Activated CD8-positive, alpha-beta memory T cell treated with anti-CD3 and anti-CD28 coated beads, Interleukin-2, amount 10 ng/mL, durations not matched to agents 7 days and 5 days (primary cell): ENCODE measurements around the gene ANO8. TPM values are rescaled to one million over a fixed set of nuclear protein-coding genes. Genes with fewer than 3 reads are reported as not detected.
A peak's percentile ranks its signal among the peaks of the same experiment; 100 is the strongest.

Experiments used
- ATAC-seq: fragments of 150-1000 bp; cut with Tn5 transposase; one replicate; pipeline ENCODE4 v1.10.0; 2021; ENCODE audit warnings: moderate library complexity
- CTCF ChIA-PET: fragments of 350-600 bp; sonication (Branson Sonifier 250); formaldehyde crosslinking; loops from one replicate; lab custom pipeline; 2021; ENCODE audit warnings: antibody characterized with exemption; lab: Charles Lee
- DNase-seq: peaks from one replicate; pipeline ENCODE4 v3.0.0-alpha.2; 2020
- H3K27ac Mint-ChIP-seq: one replicate; pipeline ENCODE4 v1.8.0; 2021; ENCODE audit warnings: mild to moderate bottlenecking, mixed read lengths
- H3K27me3 Mint-ChIP-seq: one replicate; pipeline ENCODE4 v1.8.0; 2021; ENCODE audit warnings: mixed read lengths
- H3K36me3 Mint-ChIP-seq: one replicate; pipeline ENCODE4 v1.8.0; 2021; ENCODE audit warnings: mild to moderate bottlenecking, mixed read lengths
- H3K4me1 Mint-ChIP-seq: one replicate; pipeline ENCODE4 v1.8.0; 2021; ENCODE audit warnings: mixed read lengths
- H3K4me3 Mint-ChIP-seq: one replicate; pipeline ENCODE4 v1.8.0; 2021; ENCODE audit warnings: mild to moderate bottlenecking, moderate library complexity, mixed read lengths
- H3K9me3 Mint-ChIP-seq: one replicate; pipeline ENCODE4 v1.8.0; 2022; ENCODE audit warnings: low read depth, mixed read lengths
- total RNA-seq, 2 experiments: library from RNA; stranded (reverse); gene quantifications; one replicate each; pipeline ENCODE4 v1.2.3, GENCODE V29; 2021

ANO8 gene
- total RNA-seq, 2 experiments from 2014 or later: 11.0 to 18.7 TPM

GRCh38 chr19:17323300-17323963 is 11.2 kb downstream of the ANO8 start:
- H3K4me3 Mint-ChIP-seq: no peak overlapping the region
- H3K27ac Mint-ChIP-seq: no peak overlapping the region
- no peaks in the 10 kb centered on the region for H3K9me3 Mint-ChIP-seq
- H3K27me3 Mint-ChIP-seq: peaks cover 5% of the 10 kb centered on the region
- DNase-seq: no peak
- H3K36me3 Mint-ChIP-seq: peaks cover 10% of the 10 kb centered on the region
- no peaks in the 10 kb centered on the region for H3K4me1 Mint-ChIP-seq
- ATAC-seq: no peak
- CTCF ChIA-PET: interaction anchor here (0.7 kb wide), 1 partner anchor 66 kb away, joined by 3 read pairs; no protein-coding TSS in a partner anchor

GRCh38 chr19:17322854-17323253 is 11.8 kb downstream of the ANO8 start:
- Mint-ChIP-seq H3K4me3 (no peak overlapping the region), H3K27me3 (peaks cover 4% of the 10 kb centered on the region), H3K4me1 (no peaks in the 10 kb centered on the region), H3K9me3 (no peaks in the 10 kb centered on the region), H3K27ac (no peak overlapping the region), H3K36me3 (peaks cover 10% of the 10 kb centered on the region)
- ATAC-seq (no peak), DNase-seq (no peak)
- CTCF ChIA-PET: no interaction called here

DNA sequence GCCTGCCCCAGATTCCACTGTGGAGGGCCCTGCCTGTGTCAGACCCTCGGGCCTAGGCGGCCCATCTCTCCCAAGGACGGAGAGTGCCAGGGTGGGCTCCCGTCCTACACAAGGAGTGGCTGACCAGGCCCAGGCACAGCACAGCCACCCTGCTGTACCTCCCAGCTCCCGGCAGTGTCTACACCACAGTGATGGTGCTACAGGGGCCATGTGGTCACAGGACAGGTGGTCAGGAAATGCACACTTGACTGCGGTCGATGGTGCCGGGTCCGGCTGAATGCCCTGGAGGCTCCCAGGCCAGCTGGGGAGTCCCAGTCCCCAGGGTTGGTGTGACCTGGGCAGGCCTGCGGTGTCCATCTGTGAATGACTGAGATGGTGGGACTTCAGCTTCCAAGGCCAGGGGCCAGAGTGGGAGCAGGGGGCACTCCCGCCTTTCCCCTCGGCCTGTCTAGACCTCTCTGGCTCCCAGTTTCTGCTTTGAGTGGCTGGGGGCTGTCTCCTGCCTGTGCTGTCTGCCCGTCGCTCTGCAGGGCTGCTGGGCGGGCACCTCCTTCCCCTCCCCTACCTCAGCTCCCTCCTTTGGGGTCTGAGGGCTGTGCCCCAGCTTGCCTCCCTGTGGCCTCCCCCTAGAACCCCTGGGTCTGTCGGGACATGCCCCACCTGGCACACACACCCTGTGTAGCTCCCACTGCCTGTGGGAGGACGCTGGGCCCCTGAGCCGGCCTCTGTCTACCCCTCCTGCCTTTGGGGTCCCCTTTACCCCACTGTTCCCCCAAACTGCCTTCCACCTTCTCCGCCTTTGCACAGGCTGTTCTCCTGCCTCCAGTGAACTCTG is 12.8 kb downstream of the ANO8 start:
- Mint-ChIP-seq H3K27me3 (no peaks in the 10 kb centered on the region), H3K4me1 (no peaks in the 10 kb centered on the region), H3K27ac (no peak overlapping the region), H3K36me3 (peaks cover 10% of the 10 kb centered on the region), H3K9me3 (no peaks in the 10 kb centered on the region), H3K4me3 (no peak overlapping the region)
- ATAC-seq (no peak), DNase-seq (no peak)
- CTCF ChIA-PET: interaction anchor here (0.6 to 1.4 kb wide), 2 partner anchors 15 to 17 kb away, joined by 3 to 4 read pairs; no protein-coding TSS in a partner anchor

GRCh38 chr19:17320435-17320834 is 14.2 kb downstream of the ANO8 start:
- no peak for ATAC-seq
- CTCF ChIA-PET: no interaction called here
- no peaks in the 10 kb centered on the region for H3K27me3 Mint-ChIP-seq
- no peak for DNase-seq
- H3K27ac Mint-ChIP-seq: no peak overlapping the region
- peaks cover 17% of the 10 kb centered on the region for H3K36me3 Mint-ChIP-seq
- H3K4me3 Mint-ChIP-seq: no peak overlapping the region
- H3K4me1 Mint-ChIP-seq: peaks cover 5% of the 10 kb centered on the region
- H3K9me3 Mint-ChIP-seq: no peaks in the 10 kb centered on the region

DNA sequence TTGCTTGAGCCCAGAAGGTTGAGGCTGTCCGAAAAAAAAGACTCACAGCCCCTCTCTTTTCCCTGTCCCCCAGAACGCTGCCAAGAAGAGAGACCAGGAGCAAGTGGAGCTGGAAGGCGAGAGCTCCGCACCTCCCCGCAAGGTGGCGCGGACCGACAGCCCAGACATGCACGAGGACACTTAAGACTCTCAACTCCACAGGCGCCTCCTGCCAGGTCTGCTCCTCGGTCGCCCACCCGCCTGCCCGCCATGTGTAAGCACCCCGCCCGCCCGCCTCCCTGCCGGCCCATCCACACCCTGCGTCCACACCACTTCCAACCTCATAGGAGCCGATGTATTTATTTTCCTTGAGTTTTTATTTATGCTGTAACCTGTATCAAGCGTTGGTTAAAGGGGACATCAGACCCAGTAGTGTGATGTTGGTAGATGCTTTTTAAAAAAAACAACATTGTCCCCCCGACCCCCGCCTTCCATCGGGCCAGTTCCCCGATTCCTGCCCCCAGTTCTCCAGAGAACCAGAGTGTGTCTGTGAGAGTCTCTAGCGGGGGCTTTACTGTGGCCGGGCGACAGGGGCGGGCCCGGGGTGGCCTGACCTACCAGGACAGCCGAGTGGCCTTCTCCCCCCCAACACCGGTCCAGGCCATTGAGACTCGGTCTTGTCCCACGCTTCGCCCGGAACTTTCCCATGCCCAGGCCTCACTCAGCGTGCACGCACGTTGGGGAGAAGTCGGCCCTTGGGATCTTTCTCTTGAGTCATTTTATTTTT is 15.0 kb downstream of the ANO8 start:
- H3K4me1 Mint-ChIP-seq: peaks cover 5% of the 10 kb centered on the region
- H3K36me3 Mint-ChIP-seq: peaks cover 17% of the 10 kb centered on the region
- H3K4me3 Mint-ChIP-seq: no peak overlapping the region
- ATAC-seq (no peak), DNase-seq (no peak)
- CTCF ChIA-PET: interaction anchor here (0.6 kb wide), 1 partner anchor 69 kb away, joined by 3 read pairs; no protein-coding TSS in a partner anchor
- H3K27ac Mint-ChIP-seq: no peak overlapping the region
- H3K27me3 Mint-ChIP-seq: no peaks in the 10 kb centered on the region
- H3K9me3 Mint-ChIP-seq: no peaks in the 10 kb centered on the region

GRCh38 chr19:17318966-17319365 is 15.7 kb downstream of the ANO8 start:
- Mint-ChIP-seq H3K9me3 (no peaks in the 10 kb centered on the region), H3K4me1 (peaks cover 5% of the 10 kb centered on the region), H3K27ac (no peak overlapping the region), H3K36me3 (peaks cover 20% of the 10 kb centered on the region), H3K4me3 (no peak overlapping the region), H3K27me3 (no peaks in the 10 kb centered on the region)
- DNase-seq: no peak
- ATAC-seq: no peak
- CTCF ChIA-PET: interaction anchor here (0.6 kb wide), 1 partner anchor 69 kb away, joined by 3 read pairs; no protein-coding TSS in a partner anchor

DNA sequence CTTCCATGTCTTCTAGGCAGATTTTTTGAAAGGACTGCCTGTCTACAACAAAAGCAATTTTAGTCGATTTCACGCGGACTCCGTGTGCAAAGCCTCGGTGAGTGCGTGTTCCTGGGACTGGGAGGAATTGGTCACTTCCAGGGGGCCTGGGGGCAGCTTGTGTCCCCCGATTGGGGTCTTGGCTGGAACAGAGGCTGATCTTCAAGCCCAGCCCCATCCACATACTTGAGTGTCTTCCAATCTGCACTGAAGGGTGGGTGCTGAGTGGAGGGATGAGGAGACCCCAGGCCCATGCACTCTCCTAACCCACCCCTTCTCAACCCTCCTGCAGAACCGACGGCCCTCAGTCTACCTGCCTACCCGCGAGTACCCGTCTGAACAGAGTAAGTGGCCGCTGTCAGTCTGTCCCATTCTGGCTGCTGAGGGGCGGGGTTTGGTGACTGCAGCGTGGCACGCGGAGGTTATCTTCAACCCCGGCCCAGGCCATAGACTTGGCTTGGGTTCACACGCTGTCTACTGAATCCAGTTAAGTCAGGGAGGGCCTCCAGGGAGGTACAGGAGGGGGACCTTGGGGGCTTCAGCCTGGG is 20.6 kb downstream of the ANO8 start:
- no peak for DNase-seq
- CTCF ChIA-PET: no interaction called here
- Mint-ChIP-seq H3K27me3 (no peaks in the 10 kb centered on the region), H3K4me1 (peaks cover 23% of the 10 kb centered on the region), H3K27ac (no peak overlapping the region), H3K36me3 (peaks cover 16% of the 10 kb centered on the region), H3K4me3 (no peak overlapping the region), H3K9me3 (no peaks in the 10 kb centered on the region)
- no peak for ATAC-seq

DNA sequence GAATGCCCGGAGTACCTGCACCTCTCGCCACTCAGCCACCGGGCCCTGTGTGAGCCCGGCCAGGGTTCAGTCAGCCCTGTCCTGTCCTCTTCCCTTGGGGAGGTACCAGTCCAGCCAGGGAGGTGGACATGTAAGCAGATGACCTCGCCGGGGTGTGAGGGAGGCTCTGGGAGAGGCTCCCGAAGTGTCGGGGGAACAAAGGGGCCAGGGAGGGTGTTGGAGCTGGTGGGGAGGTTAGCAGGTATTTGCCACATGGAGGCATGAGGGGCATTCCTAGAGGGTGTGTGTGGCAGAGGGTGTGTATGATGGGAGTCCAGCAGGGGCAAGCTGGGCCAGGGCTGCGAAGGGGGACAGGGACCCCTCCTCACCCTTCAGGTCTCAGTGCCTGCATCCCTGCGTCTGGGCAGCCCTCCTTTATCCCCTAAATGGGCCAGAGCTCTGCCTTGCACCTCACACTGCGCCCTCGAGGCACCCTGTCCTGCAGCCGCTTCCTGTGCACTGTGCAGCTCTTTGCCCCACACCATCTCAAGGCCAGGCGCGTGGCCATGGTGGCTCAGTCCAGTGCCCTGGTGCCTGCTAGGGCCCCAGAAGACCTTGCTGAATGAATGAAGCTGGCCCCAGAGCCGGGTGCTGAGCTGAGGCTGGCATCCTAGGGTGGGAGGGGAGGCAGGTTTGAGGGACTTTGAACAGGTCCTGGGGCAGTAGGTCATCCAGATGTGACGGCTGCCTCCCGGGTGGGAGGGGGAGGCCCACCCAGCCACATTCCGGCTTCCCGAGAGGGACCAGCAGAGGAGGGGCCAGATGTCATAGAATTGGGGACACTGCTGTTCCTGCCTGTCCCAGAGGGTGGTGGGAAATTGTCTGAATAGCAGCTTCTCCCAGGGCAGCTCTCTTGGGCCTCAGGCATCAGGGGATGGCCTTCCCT is 22.2 kb downstream of the ANO8 start:
- ATAC-seq: no peak
- H3K27me3 Mint-ChIP-seq: no peaks in the 10 kb centered on the region
- peaks cover 32% of the 10 kb centered on the region for H3K4me1 Mint-ChIP-seq
- CTCF ChIA-PET: interaction anchor here (1.7 kb wide), 1 partner anchor 22 kb away, joined by 5 read pairs; the partner anchor contains the start of gene ANO8
- H3K4me3 Mint-ChIP-seq: no peak overlapping the region
- no peak for DNase-seq
- peaks cover 16% of the 10 kb centered on the region for H3K36me3 Mint-ChIP-seq
- H3K27ac Mint-ChIP-seq: no peak overlapping the region
- no peaks in the 10 kb centered on the region for H3K9me3 Mint-ChIP-seq

- ATAC-seq (no peak), DNase-seq (no peak)
- H3K27me3 Mint-ChIP-seq: no peaks in the 10 kb centered on the region
- H3K27ac Mint-ChIP-seq: peak overlapping the region; percentile 39
- H3K36me3 Mint-ChIP-seq: peaks cover 16% of the 10 kb centered on the region
- H3K4me3 Mint-ChIP-seq: no peak overlapping the region
- peaks cover 40% of the 10 kb centered on the region for H3K4me1 Mint-ChIP-seq
- no peaks in the 10 kb centered on the region for H3K9me3 Mint-ChIP-seq
- CTCF ChIA-PET: no interaction called here
Observed at GRCh38 chr19:17311455-17312188, 23.0 kb downstream of the ANO8 start.

DNA sequence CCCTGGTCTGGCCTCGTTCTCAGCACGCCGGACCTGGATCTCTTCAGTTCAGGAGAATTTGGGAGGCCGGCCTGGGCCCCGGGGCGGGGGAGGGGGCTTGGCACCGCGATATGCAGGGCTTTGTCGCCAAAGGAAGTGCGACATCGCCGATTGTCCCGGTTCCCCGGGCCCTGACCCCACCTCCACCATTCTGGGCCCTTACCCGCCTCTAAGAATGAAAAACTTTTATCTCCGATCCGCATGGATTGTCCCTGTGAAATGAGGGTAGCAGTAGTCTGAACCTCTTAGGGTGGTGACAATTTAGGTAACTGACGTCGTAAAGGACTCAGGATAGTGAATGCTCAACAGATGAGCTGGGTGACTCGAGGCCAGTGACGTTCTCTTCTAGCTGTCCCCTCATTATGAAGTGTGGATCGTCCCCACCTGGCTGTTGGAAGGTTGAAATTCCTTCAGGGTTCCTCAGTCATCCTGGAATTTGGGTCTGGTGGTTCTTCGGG is 24.6 kb downstream of the ANO8 start:
- ATAC-seq: no peak
- CTCF ChIA-PET: interaction anchor here (0.7 to 6.2 kb wide), 7 partner anchors 17 to 257 kb away, joined by 3 to 44 read pairs (median 7); partner anchors contain the start of genes ANO8, BABAM1 and GTPBP3

DNA sequence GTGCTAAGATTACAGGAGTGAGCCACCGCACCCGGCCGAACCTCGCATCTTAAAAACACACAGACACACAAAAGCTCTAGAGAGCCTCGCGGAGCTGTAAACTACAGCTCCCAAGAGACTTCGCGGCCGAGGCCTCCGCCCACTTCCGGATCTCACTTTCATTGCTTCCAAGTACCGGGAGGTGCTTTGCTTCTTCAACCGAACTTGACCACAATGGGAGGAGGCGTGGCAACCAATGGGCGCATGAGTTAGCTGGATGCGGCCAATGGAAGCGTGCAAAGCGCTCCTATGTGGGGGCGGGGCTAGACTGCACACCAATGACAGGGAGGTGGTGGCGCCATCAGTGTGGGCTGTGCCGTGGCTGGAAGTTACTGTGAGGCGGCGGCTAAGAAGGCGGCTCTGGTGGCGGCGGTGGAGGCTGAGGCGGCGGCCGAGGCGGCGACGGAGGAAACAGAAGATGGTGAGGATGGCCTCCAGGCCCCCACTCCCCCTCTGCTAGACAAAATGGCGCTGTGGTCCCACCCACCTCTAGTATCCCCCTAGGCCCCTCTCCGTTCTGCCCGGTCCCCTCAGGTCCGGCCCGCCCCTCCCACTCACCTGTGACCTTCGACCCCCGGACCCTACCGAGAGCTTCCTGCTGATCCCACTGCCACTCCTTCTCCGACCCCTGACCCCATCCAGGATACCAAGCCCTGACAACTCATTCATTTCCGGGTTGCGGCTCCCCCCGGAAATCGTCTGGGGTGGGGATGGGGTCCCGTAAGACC is 25.3 kb downstream of the ANO8 start, which contains the start of gene DDA1:
Gene DDA1, plus strand, starts transcription at position 366 of the 767 bp plus-strand sequence. Its CDS starts 92 bp downstream, at position 458.
- CTCF ChIA-PET: interaction anchor here (0.6 to 6.2 kb wide), 14 partner anchors 17 to 257 kb away, joined by 3 to 44 read pairs (median 5); partner anchors contain the start of genes ANO8, BABAM1 and GTPBP3
- Mint-ChIP-seq H3K4me1 (peaks cover 48% of the 10 kb centered on the region), H3K27ac (peak within 1 kb of the TSS; percentile 95), H3K36me3 (peaks cover 9% of the 10 kb centered on the region), H3K4me3 (peak within 1 kb of the TSS; percentile 90), H3K9me3 (no peaks in the 10 kb centered on the region), H3K27me3 (no peaks in the 10 kb centered on the region)
- DNase-seq (peak; percentile 100), ATAC-seq (peak; percentile 81)

More for the DNA sequence above, 24.6 kb downstream of the ANO8 start:
- H3K27ac Mint-ChIP-seq: peak overlapping the region; percentile 95
- DNase-seq: peak; percentile 55
- peaks cover 9% of the 10 kb centered on the region for H3K36me3 Mint-ChIP-seq
- no peaks in the 10 kb centered on the region for H3K27me3 Mint-ChIP-seq
- no peaks in the 10 kb centered on the region for H3K9me3 Mint-ChIP-seq
- peaks cover 41% of the 10 kb centered on the region for H3K4me1 Mint-ChIP-seq
- H3K4me3 Mint-ChIP-seq: peak overlapping the region; percentile 90
